ENCODE results near the gene ANKRD44.
A peak's percentile ranks its signal among the peaks of the same experiment; 100 is the strongest.
"Not testable (repeated sequence)": the region's sequence is repeated elsewhere in the genome, so short reads cannot be mapped to it uniquely, and the experiment has no call there.

Gene ANKRD44

DNA sequence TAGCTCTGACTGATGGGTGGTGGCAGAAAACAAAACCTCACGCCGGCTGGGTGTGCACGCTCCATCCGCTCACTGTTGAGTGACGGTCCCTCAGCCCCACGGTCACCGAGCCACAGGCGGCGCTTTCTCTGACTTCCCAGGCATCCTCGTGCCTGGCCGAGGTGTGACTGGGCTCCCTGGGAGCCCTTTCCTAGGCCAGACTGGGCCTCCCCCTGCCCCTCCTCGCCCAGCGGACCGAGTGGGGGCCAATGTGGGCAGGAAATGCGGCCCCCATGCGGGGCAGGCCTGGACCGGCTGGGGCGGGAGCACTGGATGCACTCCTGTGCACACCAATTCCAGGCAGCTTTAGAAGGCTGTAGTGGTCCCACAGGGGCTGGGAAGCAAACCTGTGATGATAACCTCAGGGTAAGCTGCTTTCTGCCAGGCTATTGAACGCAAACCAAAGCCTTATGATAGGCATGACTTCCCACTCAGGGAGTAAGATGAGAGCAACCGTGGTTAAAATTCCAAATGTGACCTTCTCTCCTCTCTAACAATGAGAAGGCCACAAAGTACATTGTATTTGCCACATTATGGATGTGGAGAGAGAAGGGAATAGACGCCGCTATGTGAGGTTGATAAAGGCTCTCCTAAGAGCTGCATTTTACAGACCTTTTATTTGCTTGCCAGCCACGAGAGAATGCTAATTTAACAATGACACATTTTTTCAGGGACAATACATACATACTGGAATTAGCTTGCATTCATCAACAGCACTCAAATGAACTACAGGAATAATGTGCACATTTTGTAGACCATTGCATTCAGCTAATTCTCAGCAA, 300.2 kb downstream of the ANKRD44 start:
- DNase-seq, result no peak

DNA sequence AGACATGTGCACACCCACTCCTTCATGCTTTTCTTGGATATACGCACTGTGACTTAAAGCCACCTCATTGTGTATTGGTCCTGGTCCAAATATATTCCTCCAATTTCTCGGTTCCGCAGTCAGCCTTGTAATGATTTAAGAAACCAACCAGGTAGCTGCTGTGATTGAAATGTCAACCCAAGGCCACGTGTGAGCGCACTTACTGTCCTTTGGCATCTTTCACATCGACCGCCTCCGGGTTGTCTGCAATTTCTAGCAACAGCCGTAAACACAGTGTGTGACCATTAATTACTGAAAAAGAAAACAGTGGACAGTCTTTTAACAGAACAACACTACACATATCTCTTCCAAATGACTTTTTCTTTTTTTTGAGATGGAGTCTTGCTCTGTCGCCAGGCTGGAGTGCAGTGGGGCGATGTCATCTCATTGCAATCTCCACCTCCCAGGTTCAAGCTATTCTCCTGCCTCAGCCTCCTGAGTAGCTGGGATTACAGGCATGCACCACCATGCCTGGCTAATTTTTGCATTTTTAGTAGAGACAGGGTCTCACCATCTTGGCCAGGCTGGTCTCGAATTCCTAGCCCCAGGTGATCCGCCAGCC, 301.7 kb downstream of the ANKRD44 start:
- not testable (repeated sequence) for DNase-seq

- DNase-seq, result no peak
These were observed 302.6 kb downstream of the ANKRD44 start for GRCh38 chr2:197007716-197008628.

DNA sequence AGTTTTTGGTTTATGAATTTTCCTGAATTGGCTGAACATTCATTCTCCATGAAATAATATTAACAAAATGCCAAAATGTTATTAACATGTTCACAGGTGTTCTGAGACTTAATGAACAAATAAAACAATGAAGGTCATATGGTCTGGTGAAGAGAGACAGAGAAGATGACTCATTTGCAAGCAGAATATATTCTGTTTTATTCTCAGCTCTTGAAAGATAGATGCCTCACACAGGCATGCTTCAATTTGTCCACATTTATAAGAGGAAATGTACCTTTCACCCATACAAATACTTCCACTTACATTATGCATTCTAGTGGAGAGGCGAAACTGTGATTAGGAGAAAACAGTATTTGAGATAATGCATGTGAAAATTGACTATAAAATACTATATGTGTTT, 308.7 kb downstream of the ANKRD44 start:
- no peak for DNase-seq

DNA sequence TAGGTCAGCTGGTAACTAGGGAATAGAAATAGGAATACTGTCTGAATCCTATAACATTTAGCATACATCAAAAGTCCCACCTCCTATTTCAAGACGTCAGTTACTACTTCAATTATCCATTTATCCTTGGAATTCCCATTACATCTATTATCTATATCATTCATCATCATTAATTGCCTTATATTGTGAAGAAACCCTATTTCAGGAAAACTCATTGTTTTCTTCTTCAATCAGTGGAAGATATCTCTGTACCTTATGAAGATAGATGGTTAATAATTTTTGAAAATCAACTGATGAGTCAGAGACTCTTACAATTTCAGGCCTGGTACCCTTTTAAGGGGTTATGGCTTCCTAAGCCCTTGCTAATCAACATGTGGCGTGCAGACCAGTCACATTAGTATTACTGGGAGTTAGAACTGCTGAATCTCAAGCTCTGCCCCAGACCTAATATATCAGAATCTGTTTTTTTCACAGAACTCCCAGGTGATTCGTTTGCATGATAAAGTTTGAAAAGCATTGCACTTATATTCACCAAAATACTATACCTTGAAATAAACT, 314.7 kb downstream of the ANKRD44 start:
- DNase-seq, result no peak

DNA sequence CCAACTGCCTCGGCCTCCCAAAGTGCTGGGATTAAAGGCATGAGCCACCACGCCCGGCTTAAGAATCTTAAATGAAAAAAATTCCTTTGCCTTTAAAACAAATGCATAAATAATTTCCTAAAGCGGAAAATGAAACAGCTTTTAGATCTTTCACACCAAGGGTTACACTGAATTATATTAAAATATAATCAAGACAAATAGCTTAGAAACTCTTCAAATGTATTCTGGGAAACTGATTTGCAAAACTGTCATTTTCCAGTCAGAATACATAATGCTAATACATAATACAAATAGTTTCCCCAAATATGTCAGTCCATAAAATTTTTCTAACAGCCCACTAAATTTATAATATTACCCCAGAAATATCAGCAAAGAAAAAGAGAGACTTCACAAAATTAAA, 315.8 kb downstream of the ANKRD44 start:
- DNase-seq, result no peak

- DNase-seq, result no peak
These were observed 317.0 kb downstream of the ANKRD44 start for GRCh38 chr2:196993617-196994016.

GRCh38 chr2:196992466-196992865, 318.1 kb downstream of the ANKRD44 start:
- no peak for DNase-seq

DNA sequence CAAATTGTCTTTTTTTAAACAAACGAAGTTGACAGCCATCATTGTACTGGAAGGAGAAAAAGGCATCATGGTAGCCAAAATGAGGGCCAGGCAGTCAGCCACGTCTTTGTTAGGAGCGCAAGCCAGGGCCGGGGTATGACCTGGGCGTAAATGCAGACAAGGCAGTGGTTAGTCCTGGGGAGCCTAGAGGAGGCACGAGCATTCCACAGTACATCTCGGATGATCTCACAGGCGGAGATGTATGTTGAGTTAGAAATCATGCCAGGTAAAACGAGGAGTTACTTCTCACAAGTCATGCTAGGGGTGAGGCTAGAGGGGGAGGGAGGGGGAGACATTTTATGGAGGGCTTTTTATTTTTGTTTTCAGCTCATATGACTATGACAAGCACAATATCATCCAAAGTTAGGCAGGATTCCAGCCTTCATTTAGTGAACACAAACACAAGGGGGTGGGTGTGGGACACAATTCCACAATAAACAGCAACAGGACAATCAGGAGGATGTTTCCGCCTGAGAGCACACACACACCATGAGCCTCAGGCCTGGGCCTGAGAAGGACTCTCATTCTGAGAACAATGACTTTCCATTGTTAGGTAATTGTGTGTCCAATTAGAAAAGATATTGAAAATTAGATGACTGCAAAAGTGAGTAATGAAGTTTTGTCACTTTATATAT, 319.7 kb downstream of the ANKRD44 start:
- DNase-seq, result no peak

GRCh38 chr2:196990092-196990491, 320.5 kb downstream of the ANKRD44 start:
- no peak for DNase-seq

DNA sequence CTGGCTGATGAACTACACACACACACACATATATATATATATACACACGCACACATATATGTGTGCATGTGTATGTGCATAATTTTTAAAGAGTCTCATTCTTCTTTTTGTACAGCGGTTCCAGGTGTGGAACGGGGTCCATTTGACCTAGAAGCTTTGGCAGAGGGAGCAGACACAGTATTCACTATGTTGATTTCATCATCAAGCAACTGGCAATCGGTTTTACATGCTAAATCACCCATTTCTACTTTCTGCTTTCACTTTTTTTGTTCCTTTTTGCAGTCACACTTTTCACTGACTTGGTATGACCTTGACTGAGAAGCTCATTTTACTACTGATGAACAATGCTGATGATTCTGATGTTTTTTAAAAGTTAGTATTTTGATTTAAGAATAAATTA, 321.1 kb downstream of the ANKRD44 start:
- no peak for DNase-seq

DNA sequence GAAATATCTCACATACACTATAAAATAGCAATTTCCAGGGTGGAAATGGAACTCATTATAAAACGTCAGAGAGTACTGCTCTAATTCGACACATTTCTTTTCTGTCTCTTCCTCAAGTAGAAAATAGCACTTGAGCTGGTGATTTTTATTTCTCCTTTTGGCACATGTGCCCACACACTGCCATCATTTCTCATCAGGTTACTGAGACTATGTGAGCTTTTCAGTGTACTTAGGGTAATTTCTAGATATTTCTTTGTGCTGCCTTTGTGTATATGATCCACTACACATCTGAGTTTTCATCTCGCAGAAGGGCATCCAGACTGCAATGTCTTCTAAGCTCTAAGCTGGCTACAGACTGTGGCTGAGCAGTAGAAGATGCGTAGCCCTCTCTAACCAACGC, 321.9 kb downstream of the ANKRD44 start:
- no peak for DNase-seq

DNA sequence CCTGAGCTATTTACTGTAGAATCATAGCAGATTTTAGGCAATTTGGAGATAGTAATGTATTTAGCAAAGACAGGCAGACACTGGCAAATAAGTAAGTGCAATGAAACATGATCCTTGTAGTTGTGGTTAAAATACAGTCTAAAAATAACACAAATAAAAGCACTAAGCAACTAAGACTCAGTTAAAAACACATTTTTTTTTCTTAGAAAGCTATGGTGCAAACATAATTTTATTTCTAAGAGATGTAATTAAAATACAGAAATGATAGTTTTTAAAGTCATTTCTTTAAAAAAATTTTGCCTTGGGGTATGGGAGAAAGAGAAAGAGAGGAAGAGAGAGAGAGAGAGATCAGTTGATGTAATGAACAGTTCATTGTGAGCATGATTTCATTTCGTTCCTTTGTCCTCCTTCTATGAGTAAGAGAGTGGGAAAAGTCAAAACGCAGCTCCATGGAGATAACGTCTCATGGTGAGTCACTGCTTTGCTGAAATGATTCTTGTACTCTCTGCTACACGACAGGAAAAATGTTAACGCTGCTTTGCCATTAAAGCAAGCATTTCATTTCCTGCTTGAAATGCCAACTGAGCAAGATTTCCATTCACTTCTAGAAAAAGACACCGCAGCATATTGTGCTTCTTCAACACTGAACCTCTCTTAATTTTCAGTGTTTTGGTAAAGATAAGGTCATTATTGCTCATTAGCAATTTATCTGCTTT, 322.8 kb downstream of the ANKRD44 start:
- DNase-seq, result peak; percentile 34

GRCh38 chr2:196987298-196987648, 323.3 kb downstream of the ANKRD44 start:
- DNase-seq, result no peak

DNA sequence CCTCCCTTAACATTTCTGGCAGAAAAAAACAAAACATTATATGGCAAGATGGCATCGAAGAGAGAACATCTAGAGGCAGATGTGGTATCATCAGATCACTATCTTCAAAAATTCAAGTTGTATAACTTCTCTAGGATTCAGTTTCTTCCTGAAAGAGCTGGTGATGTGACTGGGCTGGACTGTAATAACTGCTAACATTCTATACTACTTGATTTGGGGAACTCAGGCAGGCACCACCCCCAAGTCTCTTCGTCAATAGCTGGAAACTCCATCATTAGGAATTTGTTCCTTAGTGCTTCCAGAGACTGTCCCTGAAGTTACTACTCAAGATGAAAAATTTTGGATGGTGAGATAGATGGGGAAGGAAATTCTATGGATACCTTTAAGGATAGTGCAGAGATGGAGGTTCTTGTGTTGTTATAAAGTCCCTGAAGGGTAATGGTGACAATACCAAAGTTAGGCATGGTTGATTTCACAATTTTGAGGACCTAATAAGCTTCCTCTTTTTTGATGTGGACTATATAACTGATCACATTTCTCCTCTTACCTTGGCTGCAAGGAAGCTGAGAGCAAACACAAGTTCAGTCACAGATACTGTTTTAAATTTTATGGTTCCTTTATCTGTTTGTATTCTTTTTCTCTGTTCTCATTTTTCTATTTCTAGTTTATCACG, 324.9 kb downstream of the ANKRD44 start:
- no peak for DNase-seq

- no peak for DNase-seq
These were observed 325.7 kb downstream of the ANKRD44 start for GRCh38 chr2:196984903-196985302.

- DNase-seq, result no peak
These were observed 326.6 kb downstream of the ANKRD44 start for GRCh38 chr2:196983934-196984333.

- DNase-seq, result no peak
These were observed 330.1 kb downstream of the ANKRD44 start for GRCh38 chr2:196980473-196980872.

GRCh38 chr2:196980001-196980400, 330.6 kb downstream of the ANKRD44 start:
- DNase-seq, result no peak

GRCh38 chr2:196977507-196977906, 333.1 kb downstream of the ANKRD44 start:
- no peak for DNase-seq

GRCh38 chr2:196974970-196975369, 335.6 kb downstream of the ANKRD44 start:
- no peak for DNase-seq
